Suprapubic skin (tissue), 4 donors: ENCODE data around the gene VEPH1.

Source experiments
- POLR2A ChIP-seq, 2 donors: fragments of 450-650 bp; IDR thresholded peaks; one replicate each; pipeline ENCODE4 v1.6.1; 2017; ENCODE audit warnings: antibody characterized with exemption in 2 of 2, mild to moderate bottlenecking in 2 of 2, moderate library complexity in 2 of 2
- POLR2AphosphoS5 ChIP-seq, 3 donors: sonication (generic); formaldehyde crosslinking; IDR thresholded peaks; one replicate each; pipeline ENCODE4 v1.6.1; 2017; ENCODE audit warnings: antibody characterized with exemption in 3 of 3
- TF ChIP-seq, protein P1 (sequence below), 2 donors: fragments of 200-600 bp in 1 of 2; fragments of 450-650 bp in 1 of 2; sonication (generic) in 1 of 2; IDR thresholded peaks; one replicate each; pipeline ENCODE4 v1.5.1; 2016 to 2019; ENCODE audit warnings: antibody characterized with exemption in 2 of 2, mild to moderate bottlenecking in 1 of 2, moderate library complexity in 1 of 2

DNA sequence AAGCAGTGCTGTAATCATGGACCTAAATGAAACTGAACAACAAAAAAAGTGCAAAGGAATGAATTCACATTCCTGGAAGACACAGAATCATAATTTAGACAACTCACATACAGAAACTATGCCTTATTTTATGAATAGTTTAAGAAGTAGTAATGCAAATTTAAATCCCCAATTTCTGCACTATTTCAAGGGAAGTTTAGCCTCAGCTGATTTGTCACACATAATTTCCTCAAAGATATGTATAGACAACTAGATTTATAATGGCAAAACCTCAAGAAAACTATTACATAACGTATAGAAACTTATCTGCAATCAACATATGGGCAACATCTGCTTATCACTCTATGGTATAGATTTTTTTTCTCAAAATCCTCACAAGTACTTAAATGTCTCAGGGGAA is 74.4 kb downstream of the VEPH1 start:
- TF ChIP-seq, protein P1, sequence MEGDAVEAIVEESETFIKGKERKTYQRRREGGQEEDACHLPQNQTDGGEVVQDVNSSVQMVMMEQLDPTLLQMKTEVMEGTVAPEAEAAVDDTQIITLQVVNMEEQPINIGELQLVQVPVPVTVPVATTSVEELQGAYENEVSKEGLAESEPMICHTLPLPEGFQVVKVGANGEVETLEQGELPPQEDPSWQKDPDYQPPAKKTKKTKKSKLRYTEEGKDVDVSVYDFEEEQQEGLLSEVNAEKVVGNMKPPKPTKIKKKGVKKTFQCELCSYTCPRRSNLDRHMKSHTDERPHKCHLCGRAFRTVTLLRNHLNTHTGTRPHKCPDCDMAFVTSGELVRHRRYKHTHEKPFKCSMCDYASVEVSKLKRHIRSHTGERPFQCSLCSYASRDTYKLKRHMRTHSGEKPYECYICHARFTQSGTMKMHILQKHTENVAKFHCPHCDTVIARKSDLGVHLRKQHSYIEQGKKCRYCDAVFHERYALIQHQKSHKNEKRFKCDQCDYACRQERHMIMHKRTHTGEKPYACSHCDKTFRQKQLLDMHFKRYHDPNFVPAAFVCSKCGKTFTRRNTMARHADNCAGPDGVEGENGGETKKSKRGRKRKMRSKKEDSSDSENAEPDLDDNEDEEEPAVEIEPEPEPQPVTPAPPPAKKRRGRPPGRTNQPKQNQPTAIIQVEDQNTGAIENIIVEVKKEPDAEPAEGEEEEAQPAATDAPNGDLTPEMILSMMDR (IDR thresholded peaks at IDR 0.05), result no peak
- no peak for TF ChIP-seq POLR2A (IDR thresholded peaks at IDR 0.05)
- TF ChIP-seq POLR2AphosphoS5 (IDR thresholded peaks at IDR 0.05), result no peak
